ENCODE results near the gene IL17RA.
A peak's percentile ranks its signal among the peaks of the same experiment; 100 is the strongest.

Gene IL17RA

GRCh38 chr22:17085277-17086181 is 729 bp downstream of the IL17RA start:
- DNase-seq = no peak

- DNase-seq = no peak
These were observed 1.5 kb downstream of the IL17RA start for GRCh38 chr22:17086296-17086695.

GRCh38 chr22:17086788-17087497 is 2.1 kb downstream of the IL17RA start:
- no peak for DNase-seq

GRCh38 chr22:17087498-17088131 is 2.8 kb downstream of the IL17RA start:
- peak; percentile 57 to 68 for DNase-seq

- DNase-seq = no peak
These were observed 5.8 kb downstream of the IL17RA start for GRCh38 chr22:17090550-17090949.

- no peak for DNase-seq
These were observed 7.1 kb downstream of the IL17RA start for GRCh38 chr22:17091851-17092250.

GRCh38 chr22:17093081-17093480 is 8.3 kb downstream of the IL17RA start:
- no peak for DNase-seq

GRCh38 chr22:17095538-17095937 is 10.7 kb downstream of the IL17RA start:
- DNase-seq = peak; percentile 7 to 36

- no peak for DNase-seq
These were observed 11.3 kb downstream of the IL17RA start for GRCh38 chr22:17096071-17096470.

GRCh38 chr22:17097062-17097461 is 12.3 kb downstream of the IL17RA start:
- DNase-seq = no peak

- no peak for DNase-seq
These were observed 12.9 kb downstream of the IL17RA start for GRCh38 chr22:17097701-17098100.

GRCh38 chr22:17098379-17098819 is 13.6 kb downstream of the IL17RA start:
- peak; percentile 99 for DNase-seq

- no peak for DNase-seq
These were observed 15.8 kb downstream of the IL17RA start for GRCh38 chr22:17100621-17101020.

GRCh38 chr22:17101475-17102296 is 16.9 kb downstream of the IL17RA start:
- DNase-seq = no peak

- DNase-seq = peak in 1 of 2 experiments; percentile 37
These were observed 17.5 kb downstream of the IL17RA start for GRCh38 chr22:17102297-17102667.

GRCh38 chr22:17103351-17103750 is 18.6 kb downstream of the IL17RA start:
- no peak for DNase-seq

- DNase-seq = no peak
These were observed 19.6 kb downstream of the IL17RA start for GRCh38 chr22:17104336-17104935.

- no peak for DNase-seq
These were observed 20.6 kb downstream of the IL17RA start for GRCh38 chr22:17105143-17106129.

GRCh38 chr22:17106161-17106784 is 21.5 kb downstream of the IL17RA start:
- peak; percentile 38 to 46 for DNase-seq

- DNase-seq = peak; percentile 91 to 92
These were observed 22.2 kb downstream of the IL17RA start for GRCh38 chr22:17106785-17107546.

All from Kasumi-1 (cell line).